Measurements from ENCODE around the gene LNP1. TPM values are rescaled to one million over a fixed set of nuclear protein-coding genes. Genes with fewer than 3 reads are reported as not detected.
"Not testable (repeated sequence)": the region's sequence is repeated elsewhere in the genome, so short reads cannot be mapped to it uniquely, and the experiment has no call there.

The LNP1 gene
- total RNA-seq, 1 experiment from 2014 or later = 6.7 TPM

- H3K9me3 Mint-ChIP-seq = peaks cover 63% of the 10 kb centered on the region
- ATAC-seq = no peak
- no peak overlapping the region for H3K27ac Mint-ChIP-seq
- H3K36me3 Mint-ChIP-seq = peaks cover 65% of the 10 kb centered on the region
- ChIA-PET CTCF (no interaction called here), POLR2A (no interaction called here)
- DNase-seq (ENCODE audit: low spot score) = no peak
- TF ChIP-seq TCF7 (CRISPR knock-in tag; IDR thresholded peaks at IDR 0.05; ENCODE audit: low read depth) (no peak), MAX (CRISPR knock-in tag; IDR thresholded peaks at IDR 0.05) (no peak), NFATC4 (CRISPR knock-in tag; IDR thresholded peaks at IDR 0.05) (no peak), IRF2 (CRISPR knock-in tag; IDR thresholded peaks at IDR 0.05; ENCODE audit: borderline replicate concordance, low read depth) (no peak), ZNF423 (CRISPR knock-in tag; IDR thresholded peaks at IDR 0.05) (no peak), ZNF121 (CRISPR knock-in tag; IDR thresholded peaks at IDR 0.05) (no peak), CREM (CRISPR knock-in tag; IDR thresholded peaks at IDR 0.05) (no peak)
- peaks cover 8% of the 10 kb centered on the region; the same call in 1 of the 2 replicates for H3K4me1 Mint-ChIP-seq
- no peak overlapping the region for H3K4me3 Mint-ChIP-seq
- H3K27me3 Mint-ChIP-seq (ENCODE audit: low read depth) = no peaks in the 10 kb centered on the region
Measured at GRCh38 chr3:100443690-100444089, 42.4 kb downstream of the LNP1 start.

- POLR2A ChIA-PET; H3K4me3 Mint-ChIP-seq; DNase-seq (ENCODE audit: low spot score); H3K27ac Mint-ChIP-seq; ATAC-seq; H3K27me3 Mint-ChIP-seq (ENCODE audit: low read depth): not testable (repeated sequence)
- H3K9me3 Mint-ChIP-seq = peaks cover 55% of the 10 kb centered on the region
- peaks cover 23% of the 10 kb centered on the region for H3K4me1 Mint-ChIP-seq
- H3K36me3 Mint-ChIP-seq = peaks cover 64% of the 10 kb centered on the region
- CTCF ChIA-PET = interaction anchor here (3.7 kb wide), 1 partner anchor 16 kb away, joined by 17 read pairs; no protein-coding TSS in a partner anchor
Measured at GRCh38 chr3:100447067-100447466, 45.7 kb downstream of the LNP1 start.

GRCh38 chr3:100448079-100448478, 46.7 kb downstream of the LNP1 start:
- Mint-ChIP-seq H3K36me3 (peaks cover 62% of the 10 kb centered on the region), H3K27ac (no peak overlapping the region), H3K9me3 (peaks cover 45% of the 10 kb centered on the region), H3K27me3 (ENCODE audit: low read depth) (no peaks in the 10 kb centered on the region), H3K4me3 (no peak overlapping the region), H3K4me1 (peaks cover 23% of the 10 kb centered on the region)
- ChIA-PET CTCF (interaction anchor here (3.7 kb wide), 1 partner anchor 15 kb away, joined by 17 read pairs; no protein-coding TSS in a partner anchor), POLR2A (interaction anchor here (0.6 kb wide), 1 partner anchor 127 kb away, joined by 3 read pairs; no protein-coding TSS in a partner anchor)
- TF ChIP-seq SMAD4 (CRISPR knock-in tag; IDR thresholded peaks at IDR 0.05) (no peak), ESRRA (CRISPR knock-in tag; IDR thresholded peaks at IDR 0.05; ENCODE audit: borderline replicate concordance) (no peak), SMAD3 (CRISPR knock-in tag; IDR thresholded peaks at IDR 0.05; ENCODE audit: borderline replicate concordance) (no peak), FOXP1 (CRISPR knock-in tag; IDR thresholded peaks at IDR 0.05; ENCODE audit: borderline replicate concordance) (no peak), JAZF1 (CRISPR knock-in tag; IDR thresholded peaks at IDR 0.05) (no peak), ATF3 (CRISPR knock-in tag; conservative IDR thresholded peaks at IDR 0.05) (no peak), ATF2 (CRISPR knock-in tag; IDR thresholded peaks at IDR 0.05; ENCODE audit: borderline replicate concordance, low read depth) (no peak), NR2C2 (CRISPR knock-in tag; IDR thresholded peaks at IDR 0.05) (no peak), OVOL2 (CRISPR knock-in tag; IDR thresholded peaks at IDR 0.05; ENCODE audit: borderline replicate concordance) (no peak), AFF4 (CRISPR knock-in tag; IDR thresholded peaks at IDR 0.05; ENCODE audit: borderline replicate concordance) (no peak), ATF1 (CRISPR knock-in tag; IDR thresholded peaks at IDR 0.05) (no peak), ZNF423 (CRISPR knock-in tag; IDR thresholded peaks at IDR 0.05) (no peak)
- no peak for ATAC-seq
- DNase-seq (ENCODE audit: low spot score) = no peak
